ENCODE results near the gene STAG1.
"Not testable (repeated sequence)": the region's sequence is repeated elsewhere in the genome, so short reads cannot be mapped to it uniquely, and the experiment has no call there.

The STAG1 gene

DNA sequence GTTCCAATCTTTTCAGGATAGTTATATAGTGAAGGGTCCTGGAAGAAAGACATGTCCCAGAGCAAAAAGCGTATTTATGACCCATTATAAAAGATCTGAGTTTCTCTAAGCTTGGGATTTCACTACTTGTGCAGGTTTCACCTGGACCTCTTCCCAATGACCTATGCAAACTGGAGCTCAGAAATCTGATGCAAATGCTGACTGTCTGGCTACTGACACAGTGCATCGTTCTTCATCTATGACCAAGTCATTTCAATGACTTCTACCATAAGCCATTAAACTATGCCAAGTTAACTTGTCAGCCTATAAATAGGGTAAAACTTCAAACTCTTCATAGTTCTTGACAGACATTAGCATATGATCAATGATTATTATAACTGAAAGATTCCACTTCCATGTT, 11.1 kb downstream of the STAG1 start:
- no peak for DNase-seq

GRCh38 chr3:136740351-136740958, 11.7 kb downstream of the STAG1 start:
- DNase-seq = no peak

DNA sequence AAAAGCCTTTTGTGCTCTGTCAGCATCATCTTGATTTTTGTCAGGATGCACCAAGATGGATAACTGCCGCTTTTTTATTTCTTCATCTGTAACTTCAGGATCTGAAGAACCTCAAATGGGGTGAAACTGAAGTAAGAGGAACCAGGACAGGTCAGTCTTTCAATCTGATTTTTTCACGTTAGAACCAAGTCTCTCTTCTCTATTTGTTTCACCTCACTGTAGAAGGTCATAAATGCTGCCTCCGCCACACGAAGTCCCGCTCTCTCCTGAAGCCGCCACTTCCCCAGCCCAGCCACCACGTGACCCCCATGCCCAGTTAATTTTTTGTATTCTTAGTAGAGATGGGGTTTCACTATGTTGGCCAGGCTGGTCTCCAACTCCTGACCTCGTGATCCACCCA, 15.2 kb downstream of the STAG1 start:
- DNase-seq = not testable (repeated sequence)

GRCh38 chr3:136735103-136735502, 17.1 kb downstream of the STAG1 start:
- no peak for DNase-seq

DNA sequence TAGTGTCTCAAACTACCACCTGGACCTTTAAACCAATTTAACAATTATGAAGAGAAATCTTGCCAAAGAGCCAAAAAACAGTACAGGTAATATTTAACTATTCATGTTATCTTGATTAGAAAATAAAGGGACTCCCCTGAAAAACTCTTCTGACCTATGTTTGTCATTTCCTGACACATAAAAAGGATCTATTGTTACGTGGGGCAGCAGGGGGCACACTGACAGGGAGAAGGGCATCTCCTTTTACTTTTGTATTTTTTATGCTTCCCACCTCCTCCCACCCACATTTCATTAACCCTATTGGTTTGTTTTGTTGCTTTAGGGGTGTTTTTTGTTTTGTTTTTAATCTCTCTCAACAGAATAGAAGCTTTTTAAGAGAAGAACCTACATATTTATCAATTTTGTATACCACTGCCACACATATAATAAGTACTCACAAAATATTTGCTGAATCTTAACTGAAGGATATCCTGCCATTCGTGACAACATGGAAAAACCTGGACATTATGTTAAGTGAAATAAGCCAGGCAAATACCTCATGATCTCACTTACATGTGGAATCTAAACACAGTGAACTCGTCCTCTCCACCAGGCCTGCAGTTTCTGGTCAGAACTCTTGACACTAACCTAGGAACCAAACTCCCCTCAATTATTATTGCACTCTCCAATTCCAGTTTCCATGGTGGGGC, 17.7 kb downstream of the STAG1 start:
- peak; percentile 9 to 38 for DNase-seq

- no peak for DNase-seq
Measured at GRCh38 chr3:136733317-136733833, 18.8 kb downstream of the STAG1 start.

GRCh38 chr3:136731274-136731884, 20.8 kb downstream of the STAG1 start:
- DNase-seq = no peak

DNA sequence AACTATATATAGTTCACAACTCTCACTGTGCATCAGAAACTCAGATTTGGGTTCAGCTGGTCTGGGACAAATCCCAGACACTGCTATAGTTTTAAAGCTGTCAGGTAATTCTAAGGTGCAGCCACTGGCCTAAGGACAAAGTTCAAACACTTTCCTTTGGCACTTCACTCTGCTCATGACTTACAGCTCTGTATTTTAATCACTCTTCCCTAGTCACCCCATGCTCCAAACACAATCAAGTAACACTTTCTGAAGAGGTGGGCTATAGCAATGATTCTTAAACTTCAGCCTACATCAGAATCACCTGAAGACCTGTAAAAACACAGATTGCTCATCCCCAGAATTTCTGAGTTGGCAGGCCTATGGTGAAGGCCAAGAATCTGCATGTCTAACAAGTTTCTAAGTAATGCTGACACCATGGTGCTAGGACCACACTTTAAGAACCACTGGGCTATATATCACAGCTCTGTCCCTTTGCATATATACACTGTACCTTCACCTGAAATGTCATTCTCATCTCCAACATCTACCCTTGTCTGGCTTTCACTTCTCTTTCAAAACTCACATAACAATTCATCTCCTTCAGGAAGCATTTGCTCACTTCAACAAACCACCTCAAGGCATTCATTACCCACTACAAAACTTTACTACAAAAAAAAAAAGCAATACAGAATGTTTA, 21.4 kb downstream of the STAG1 start:
- no peak for DNase-seq

GRCh38 chr3:136728918-136729317, 23.3 kb downstream of the STAG1 start:
- DNase-seq = no peak

DNA sequence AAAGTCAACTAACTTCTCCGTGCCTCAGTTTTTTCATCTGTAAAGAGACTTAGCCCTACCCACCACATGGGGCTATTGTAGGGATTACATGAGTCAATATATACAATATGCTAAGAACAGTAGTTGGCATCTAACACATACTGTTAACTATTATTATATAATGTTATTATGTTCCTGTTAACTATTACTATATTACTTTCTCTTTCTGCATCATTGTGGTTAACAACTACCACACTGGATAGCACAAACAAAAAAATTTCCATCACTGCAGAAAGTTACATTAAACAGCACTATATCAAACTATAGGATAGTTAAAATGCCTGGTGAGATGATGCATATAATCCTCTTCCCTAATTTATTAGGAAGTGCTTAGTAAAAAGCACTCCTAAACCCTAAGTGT, 23.7 kb downstream of the STAG1 start:
- no peak for DNase-seq

GRCh38 chr3:136725468-136725867, 26.7 kb downstream of the STAG1 start:
- peak in 1 of 2 experiments; percentile 15 for DNase-seq

- not testable (repeated sequence) for DNase-seq
Measured at GRCh38 chr3:136722916-136723315, 29.3 kb downstream of the STAG1 start.

DNA sequence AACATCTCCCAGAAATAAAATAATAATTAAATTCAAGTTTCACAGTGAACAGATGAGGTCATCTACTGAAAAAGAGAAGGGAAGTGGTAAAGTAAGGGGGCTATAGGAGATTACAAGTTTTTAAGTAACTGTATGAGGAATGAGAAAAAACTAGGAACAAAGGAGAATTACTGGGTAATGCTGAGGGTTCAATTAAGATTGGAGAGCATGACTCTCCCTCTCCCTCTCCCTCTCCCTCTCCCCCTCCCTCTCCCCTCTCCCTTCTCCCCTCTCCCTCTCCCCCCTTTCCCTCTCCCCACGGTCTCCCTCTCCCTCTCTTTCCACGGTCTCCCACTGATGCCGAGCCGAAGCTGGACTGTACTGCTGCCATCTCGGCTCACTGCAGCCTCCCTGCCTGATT, 29.8 kb downstream of the STAG1 start:
- DNase-seq = peak in 1 of 2 experiments; percentile 17

- DNase-seq = no peak
Measured at GRCh38 chr3:136720091-136720490, 32.1 kb downstream of the STAG1 start.

DNA sequence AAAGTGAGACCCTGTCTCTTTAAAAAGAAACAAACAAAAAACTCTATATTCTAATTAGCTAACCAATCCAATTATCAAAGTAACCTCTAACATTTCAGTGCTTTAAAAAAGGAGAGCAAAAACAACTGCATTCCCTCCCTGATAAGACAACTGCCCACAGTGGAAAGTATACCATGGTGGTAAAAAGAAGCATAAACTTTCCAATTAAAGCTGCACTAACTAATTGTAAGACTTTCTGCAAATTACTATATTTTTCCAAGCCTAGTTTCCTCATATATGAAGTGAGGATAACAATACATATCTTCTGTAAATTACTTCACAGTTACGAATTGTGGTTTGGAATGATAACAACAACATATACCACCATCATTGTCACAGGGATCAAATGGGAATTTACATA, 35.5 kb downstream of the STAG1 start:
- no peak for DNase-seq

- DNase-seq = peak; percentile 27 to 52
Measured at GRCh38 chr3:136714020-136714419, 38.2 kb downstream of the STAG1 start.

DNA sequence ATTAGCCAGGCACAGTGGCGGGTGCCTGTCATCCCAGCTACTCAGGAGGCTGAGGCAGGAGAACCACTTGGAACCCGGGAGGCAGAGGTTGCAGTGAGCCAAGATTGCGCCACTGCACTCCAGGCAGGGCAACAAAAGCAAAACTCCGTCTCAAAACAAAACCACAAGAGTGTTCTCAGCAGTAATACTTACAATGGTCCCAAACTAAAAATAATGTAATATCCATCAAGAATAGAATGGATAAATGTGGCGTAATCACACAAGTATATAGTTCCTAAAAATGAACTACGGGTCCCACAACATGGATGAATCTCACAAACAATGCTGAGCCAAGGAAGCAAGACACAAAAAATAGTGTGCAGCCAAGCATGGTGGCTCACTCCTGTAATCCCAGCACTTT, 39.2 kb downstream of the STAG1 start:
- DNase-seq = peak in 1 of 2 experiments; percentile 11

- DNase-seq = not testable (repeated sequence)
Measured at GRCh38 chr3:136711888-136712287, 40.3 kb downstream of the STAG1 start.

DNA sequence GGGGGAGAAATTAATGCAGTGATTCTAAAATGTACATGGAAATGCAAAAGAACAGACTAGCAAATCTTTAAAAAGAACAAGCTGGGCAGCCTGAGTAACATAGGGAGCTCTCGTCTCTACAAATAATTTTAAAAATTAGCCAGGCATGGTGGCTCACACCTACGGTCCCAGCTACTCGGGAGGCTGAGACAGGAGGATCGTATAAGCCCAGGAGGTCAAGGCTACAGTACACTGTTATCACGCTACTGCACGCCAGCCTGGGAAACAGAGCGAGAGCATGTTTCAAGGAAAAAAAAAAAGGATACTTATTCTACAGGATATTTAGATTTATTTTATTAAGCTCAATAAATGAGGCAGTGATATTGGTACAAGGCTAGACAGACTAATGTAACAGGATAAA, 40.9 kb downstream of the STAG1 start:
- no peak for DNase-seq

- DNase-seq = not testable (repeated sequence)
Measured at GRCh38 chr3:136709775-136710174, 42.4 kb downstream of the STAG1 start.

- peak in 1 of 2 experiments; percentile 25 for DNase-seq
Measured at GRCh38 chr3:136708333-136708985, 43.7 kb downstream of the STAG1 start.

DNA sequence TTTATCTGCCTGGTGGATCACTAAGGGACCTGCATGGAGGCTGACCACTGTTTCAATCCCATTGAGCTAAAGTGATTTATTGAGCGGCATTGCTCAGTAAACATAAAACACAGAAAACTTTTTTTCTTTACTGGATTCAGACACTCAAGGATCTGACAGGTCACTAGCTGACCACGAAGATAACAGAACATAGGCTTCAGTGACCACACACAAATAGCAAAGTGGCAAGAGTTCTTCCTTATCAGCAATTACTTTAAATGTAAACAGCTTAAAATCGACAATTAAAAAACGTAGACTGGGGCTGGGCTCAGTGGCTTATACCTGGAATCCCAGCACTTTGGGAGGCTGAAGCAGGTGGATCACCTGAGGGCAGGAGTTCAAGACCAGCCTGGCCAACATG, 48.7 kb downstream of the STAG1 start:
- no peak for DNase-seq

GRCh38 chr3:136699271-136699828, 52.8 kb downstream of the STAG1 start:
- DNase-seq = no peak
